Measurements from ENCODE around the gene SV2C.

Gene SV2C

GRCh38 chr5:76273206-76273885 is 190.2 kb downstream of the SV2C start:
- no peaks in the 10 kb centered on the region for H3K36me3 ChIP-seq (replicated peaks)
- H3K4me3 ChIP-seq (ENCODE audit: low read depth, low read length), result no peak overlapping the region
- DNase-seq, result no peak
- H3K27ac ChIP-seq, result no peak overlapping the region
- in situ Hi-C loops (cut with HindIII; ENCODE audit: low pct_ligation_motif_present, low sequenced_read_pairs), result no loop called here
- TF ChIP-seq, protein P1, sequence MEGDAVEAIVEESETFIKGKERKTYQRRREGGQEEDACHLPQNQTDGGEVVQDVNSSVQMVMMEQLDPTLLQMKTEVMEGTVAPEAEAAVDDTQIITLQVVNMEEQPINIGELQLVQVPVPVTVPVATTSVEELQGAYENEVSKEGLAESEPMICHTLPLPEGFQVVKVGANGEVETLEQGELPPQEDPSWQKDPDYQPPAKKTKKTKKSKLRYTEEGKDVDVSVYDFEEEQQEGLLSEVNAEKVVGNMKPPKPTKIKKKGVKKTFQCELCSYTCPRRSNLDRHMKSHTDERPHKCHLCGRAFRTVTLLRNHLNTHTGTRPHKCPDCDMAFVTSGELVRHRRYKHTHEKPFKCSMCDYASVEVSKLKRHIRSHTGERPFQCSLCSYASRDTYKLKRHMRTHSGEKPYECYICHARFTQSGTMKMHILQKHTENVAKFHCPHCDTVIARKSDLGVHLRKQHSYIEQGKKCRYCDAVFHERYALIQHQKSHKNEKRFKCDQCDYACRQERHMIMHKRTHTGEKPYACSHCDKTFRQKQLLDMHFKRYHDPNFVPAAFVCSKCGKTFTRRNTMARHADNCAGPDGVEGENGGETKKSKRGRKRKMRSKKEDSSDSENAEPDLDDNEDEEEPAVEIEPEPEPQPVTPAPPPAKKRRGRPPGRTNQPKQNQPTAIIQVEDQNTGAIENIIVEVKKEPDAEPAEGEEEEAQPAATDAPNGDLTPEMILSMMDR (IDR thresholded peaks at IDR 0.05; ENCODE audit: low read depth, low read length, missing control alignments), result no peak
- no peaks in the 10 kb centered on the region for H3K27me3 ChIP-seq (replicated peaks)

DNA sequence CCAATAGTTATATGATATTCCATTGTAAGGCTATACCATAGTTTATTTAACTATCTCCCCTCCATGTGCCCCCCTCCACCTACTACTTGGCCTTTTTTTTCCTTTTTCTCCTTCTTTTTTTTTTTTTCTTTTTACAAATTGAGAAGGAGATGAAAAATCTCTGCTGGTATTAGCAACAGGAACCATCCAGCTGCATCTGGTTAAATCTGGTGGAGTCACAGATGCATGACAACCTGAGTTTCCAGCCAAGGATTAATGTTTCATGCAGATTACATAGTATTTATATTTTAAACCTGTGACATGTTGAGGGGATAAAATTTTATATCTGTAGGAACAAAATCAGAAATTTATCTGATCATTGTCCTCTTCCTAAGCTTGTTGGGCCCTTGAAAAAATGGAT is 191.4 kb downstream of the SV2C start:
- Histone ChIP-seq H3K36me3 (replicated peaks) (no peaks in the 10 kb centered on the region), H3K27ac (no peak overlapping the region), H3K27me3 (replicated peaks) (no peaks in the 10 kb centered on the region), H3K4me3 (ENCODE audit: low read depth, low read length) (no peak overlapping the region)
- in situ Hi-C loops (cut with HindIII; ENCODE audit: low pct_ligation_motif_present, low sequenced_read_pairs), result no loop called here
- TF ChIP-seq, protein P1 (IDR thresholded peaks at IDR 0.05; ENCODE audit: low read depth, low read length, missing control alignments), result no peak
- no peak for DNase-seq

DNA sequence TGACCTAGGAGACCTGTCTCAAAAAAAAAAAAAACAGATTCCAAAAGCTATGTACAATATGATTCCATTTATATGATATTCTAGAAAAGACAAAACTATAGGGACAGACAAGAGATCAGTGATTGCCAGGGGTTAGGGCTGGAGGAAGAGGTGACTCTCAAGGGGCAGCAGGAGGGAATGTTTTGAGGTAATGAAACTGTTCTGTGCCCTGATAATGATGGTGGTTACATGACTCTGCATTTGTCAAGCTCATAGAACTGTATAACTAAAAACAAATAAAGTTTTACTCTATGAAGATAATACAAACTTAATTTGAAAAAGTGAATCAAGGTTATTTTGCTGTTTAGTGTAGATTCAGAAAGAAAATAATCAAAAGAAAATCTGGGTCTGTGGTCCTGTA is 194.6 kb downstream of the SV2C start:
- H3K27me3 ChIP-seq (replicated peaks), result no peaks in the 10 kb centered on the region
- TF ChIP-seq, protein P1 (IDR thresholded peaks at IDR 0.05; ENCODE audit: low read depth, low read length, missing control alignments), result no peak
- H3K4me3 ChIP-seq (ENCODE audit: low read depth, low read length), result no peak overlapping the region
- no peak for DNase-seq
- H3K27ac ChIP-seq, result no peak overlapping the region
- H3K36me3 ChIP-seq (replicated peaks), result no peaks in the 10 kb centered on the region
- in situ Hi-C loops (cut with HindIII; ENCODE audit: low pct_ligation_motif_present, low sequenced_read_pairs), result no loop called here

DNA sequence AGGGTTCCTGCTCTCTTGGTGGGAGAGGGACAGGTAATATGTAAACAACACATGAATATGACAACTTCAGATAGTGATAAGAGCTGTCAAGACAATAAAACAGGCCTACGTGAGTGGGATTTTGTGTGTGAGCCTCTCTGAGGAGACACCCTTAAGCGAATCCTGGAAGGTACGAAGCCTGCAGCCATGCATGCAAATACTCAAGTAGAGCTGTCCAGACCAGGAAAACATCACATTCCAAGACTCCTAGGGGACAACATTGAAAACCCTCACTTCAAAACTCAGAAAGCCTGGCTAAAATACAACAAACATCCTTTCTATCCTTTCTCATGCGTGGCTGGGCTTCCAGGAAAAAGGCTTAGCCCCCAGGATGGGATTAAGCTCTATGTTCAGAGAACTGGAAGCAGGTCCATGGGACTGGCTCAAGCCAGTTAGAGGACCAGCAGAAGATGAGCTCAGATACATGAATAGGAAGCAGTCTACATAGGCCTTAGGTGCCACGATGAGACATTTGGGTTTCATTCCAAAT is 195.1 kb downstream of the SV2C start:
- Histone ChIP-seq H3K27ac (no peak overlapping the region), H3K36me3 (replicated peaks) (no peaks in the 10 kb centered on the region), H3K4me3 (ENCODE audit: low read depth, low read length) (no peak overlapping the region), H3K27me3 (replicated peaks) (no peaks in the 10 kb centered on the region)
- DNase-seq, result no peak
- TF ChIP-seq, protein P1 (IDR thresholded peaks at IDR 0.05; ENCODE audit: low read depth, low read length, missing control alignments), result no peak
- in situ Hi-C loops (cut with HindIII; ENCODE audit: low pct_ligation_motif_present, low sequenced_read_pairs), result no loop called here

GRCh38 chr5:76280494-76280893 is 197.3 kb downstream of the SV2C start:
- TF ChIP-seq, protein P1 (IDR thresholded peaks at IDR 0.05; ENCODE audit: low read depth, low read length, missing control alignments), result no peak
- DNase-seq, result no peak
- no peaks in the 10 kb centered on the region for H3K36me3 ChIP-seq (replicated peaks)

GRCh38 chr5:76283670-76284069 is 200.5 kb downstream of the SV2C start:
- in situ Hi-C loops (cut with HindIII; ENCODE audit: low pct_ligation_motif_present, low sequenced_read_pairs), result no loop called here

More at GRCh38 chr5:76280494-76280893, 197.3 kb downstream of the SV2C start:
- no peak overlapping the region for H3K27ac ChIP-seq
- no peaks in the 10 kb centered on the region for H3K27me3 ChIP-seq (replicated peaks)
- no peak overlapping the region for H3K4me3 ChIP-seq (ENCODE audit: low read depth, low read length)
- in situ Hi-C loops (cut with HindIII; ENCODE audit: low pct_ligation_motif_present, low sequenced_read_pairs), result no loop called here

More at GRCh38 chr5:76283670-76284069, 200.5 kb downstream of the SV2C start:
- TF ChIP-seq, protein P1 (IDR thresholded peaks at IDR 0.05; ENCODE audit: low read depth, low read length, missing control alignments), result no peak
- no peak for DNase-seq
- no peak overlapping the region for H3K27ac ChIP-seq
- no peak overlapping the region for H3K4me3 ChIP-seq (ENCODE audit: low read depth, low read length)
- H3K27me3 ChIP-seq (replicated peaks), result no peaks in the 10 kb centered on the region
- no peaks in the 10 kb centered on the region for H3K36me3 ChIP-seq (replicated peaks)

Data from brain microvascular endothelial cell (primary cell).